Tibial nerve (tissue), 4 donors: ENCODE measurements around the gene RHEX. TPM values are rescaled to one million over a fixed set of nuclear protein-coding genes. Genes with fewer than 3 reads are reported as not detected.
"Not testable (repeated sequence)": the region's sequence is repeated elsewhere in the genome, so short reads cannot be mapped to it uniquely, and the experiment has no call there.

Source experiments
- DNase-seq, 2 donors: peaks; one replicate each; pipeline ENCODE4 v3.0.0-alpha.2; 2019; ENCODE audit warnings: low spot score in 2 of 2
- H3K27ac ChIP-seq, 4 donors: fragments of 200-600 bp; sonication (generic) in 3 of 4; one replicate each; pipeline ENCODE4 v1.5.1; 2017 to 2019; ENCODE audit warnings: mild to moderate bottlenecking in 1 of 4
- H3K27me3 ChIP-seq, 2 donors: fragments of 200-600 bp; sonication (generic) in 1 of 2; one replicate each; pipeline versions ENCODE4 v1.5.1 to v1.6.0; 2017 to 2019
- H3K36me3 ChIP-seq, 3 donors: fragments of 200-600 bp; sonication (generic); one replicate each; pipeline ENCODE4 v1.5.1; 2018 to 2019
- H3K4me1 ChIP-seq, 4 donors: fragments of 200-600 bp; sonication (generic) in 3 of 4; one replicate each; pipeline ENCODE4 v1.5.1; 2017 to 2019
- H3K4me3 ChIP-seq, 4 donors: fragments of 200-600 bp; sonication (generic) in 3 of 4; one replicate each; pipeline ENCODE4 v1.5.1; 2017 to 2019; ENCODE audit warnings: mild to moderate bottlenecking in 1 of 4, moderate library complexity in 1 of 4
- H3K9me3 ChIP-seq, 4 donors: fragments of 200-600 bp; sonication (generic) in 3 of 4; one replicate each; pipeline ENCODE4 v1.5.1; 2017 to 2019
- CTCF ChIP-seq, 5 experiments: fragments of 200-600 bp in 3 of 5; fragments of 450-650 bp in 2 of 5; sonication (generic) in 3 of 5; IDR thresholded peaks; one replicate each; pipeline ENCODE4 v1.5.1; 2016 to 2019; ENCODE audit warnings: antibody characterized with exemption in 5 of 5, mild to moderate bottlenecking in 3 of 5, moderate library complexity in 2 of 5
- EP300 ChIP-seq, 2 donors: sonication (generic); formaldehyde crosslinking; IDR thresholded peaks; one replicate each; pipeline ENCODE4 v1.6.1; 2017; ENCODE audit warnings: antibody characterized with exemption in 2 of 2, mild to moderate bottlenecking in 1 of 2
- POLR2A ChIP-seq, 2 donors: fragments of 450-650 bp; IDR thresholded peaks; one replicate each; pipeline ENCODE4 v1.6.1; 2017; ENCODE audit warnings: antibody characterized with exemption in 2 of 2, mild to moderate bottlenecking in 2 of 2, moderate library complexity in 2 of 2
- WGBS, 2 donors: methylation state at CpG; one replicate each; pipeline ENCODE4 v1.1.5; 2018; 5-methylcytosine and 5-hydroxymethylcytosine counted together
- total RNA-seq, 4 donors: library from RNA; depleted of rRNA; stranded (reverse); fragments of >200 nt; gene quantifications; one replicate each; pipeline ENCODE4 v1.1.0, GENCODE V29; 2016

The RHEX gene
- total RNA-seq, 4 donors from 2014 or later = 1.2 to 4.8 TPM; not detected in 2

GRCh38 chr1:206058927-206059292, 5.9 kb downstream of the RHEX start:
- 100% methylated on average over 1 of the region's 1 CpG for WGBS, 2 donors

GRCh38 chr1:206059355-206059915, 6.5 kb downstream of the RHEX start:
- no peak overlapping the region for H3K4me3 ChIP-seq
- H3K36me3 ChIP-seq = no peaks in the 10 kb centered on the region
- WGBS, 2 donors = 80 to 91% methylated on average over 3 of the region's 3 CpGs
- H3K4me1 ChIP-seq = no peaks in the 10 kb centered on the region
- no peak overlapping the region for H3K27ac ChIP-seq
- H3K9me3 ChIP-seq = no peaks in the 10 kb centered on the region
- H3K27me3 ChIP-seq = no peaks in the 10 kb centered on the region
- DNase-seq = no peak
- no peak for TF ChIP-seq POLR2A (IDR thresholded peaks at IDR 0.05)
- TF ChIP-seq EP300 (IDR thresholded peaks at IDR 0.05) = no peak
- TF ChIP-seq CTCF (IDR thresholded peaks at IDR 0.05) = no peak

More at GRCh38 chr1:206058927-206059292, 5.9 kb downstream of the RHEX start:
- no peak overlapping the region for H3K27ac ChIP-seq
- H3K36me3 ChIP-seq = no peaks in the 10 kb centered on the region
- no peak for TF ChIP-seq EP300 (IDR thresholded peaks at IDR 0.05)
- TF ChIP-seq POLR2A (IDR thresholded peaks at IDR 0.05) = no peak
- no peak for TF ChIP-seq CTCF (IDR thresholded peaks at IDR 0.05)
- no peaks in the 10 kb centered on the region for H3K9me3 ChIP-seq
- H3K27me3 ChIP-seq = no peaks in the 10 kb centered on the region
- no peaks in the 10 kb centered on the region for H3K4me1 ChIP-seq
- no peak for DNase-seq
- H3K4me3 ChIP-seq = no peak overlapping the region

GRCh38 chr1:206060844-206061243, 7.9 kb downstream of the RHEX start:
- H3K27me3 ChIP-seq = no peaks in the 10 kb centered on the region
- TF ChIP-seq POLR2A (IDR thresholded peaks at IDR 0.05) = no peak
- no peak for TF ChIP-seq EP300 (IDR thresholded peaks at IDR 0.05)
- no peak for TF ChIP-seq CTCF (IDR thresholded peaks at IDR 0.05)
- DNase-seq = no peak
- no peaks in the 10 kb centered on the region for H3K36me3 ChIP-seq
- no peak overlapping the region for H3K27ac ChIP-seq
- no peak overlapping the region for H3K4me3 ChIP-seq
- no peaks in the 10 kb centered on the region for H3K9me3 ChIP-seq
- 86 to 88% methylated on average over 3 of the region's 3 CpGs for WGBS, 2 donors
- no peaks in the 10 kb centered on the region for H3K4me1 ChIP-seq

- no peaks in the 10 kb centered on the region for H3K9me3 ChIP-seq
- no peaks in the 10 kb centered on the region for H3K36me3 ChIP-seq
- 66 to 79% methylated on average over 6 of the region's 6 CpGs for WGBS, 2 donors
- no peaks in the 10 kb centered on the region for H3K27me3 ChIP-seq
- H3K27ac ChIP-seq = no peak overlapping the region
- TF ChIP-seq POLR2A (IDR thresholded peaks at IDR 0.05) = no peak
- TF ChIP-seq CTCF (IDR thresholded peaks at IDR 0.05) = no peak
- no peak for TF ChIP-seq EP300 (IDR thresholded peaks at IDR 0.05)
- H3K4me1 ChIP-seq = peaks cover 0 to 5% (median 0%) of the 10 kb centered on the region in 4 donors
- H3K4me3 ChIP-seq = no peak overlapping the region
- no peak for DNase-seq
Observed at GRCh38 chr1:206062464-206062863, 9.5 kb downstream of the RHEX start.

- WGBS, 2 donors = no CpG with 5 or more reads among the region's 35 CpGs
- not testable (repeated sequence) for H3K36me3 ChIP-seq, H3K27me3 ChIP-seq, DNase-seq, H3K9me3 ChIP-seq, H3K27ac ChIP-seq, H3K4me3 ChIP-seq, H3K4me1 ChIP-seq
Observed at GRCh38 chr1:206064001-206064400, 11.0 kb downstream of the RHEX start.

- not testable (repeated sequence) for H3K4me3 ChIP-seq, H3K9me3 ChIP-seq, H3K4me1 ChIP-seq, H3K36me3 ChIP-seq, H3K27me3 ChIP-seq, DNase-seq, H3K27ac ChIP-seq
- 68 to 78% methylated on average over 9 to 13 of the region's 25 CpGs for WGBS, 2 donors
Observed at GRCh38 chr1:206064501-206064900, 11.5 kb downstream of the RHEX start.
